ENCODE results near the gene PRSS16.

PRSS16 gene

GRCh38 chr6:27267857-27268434, 20.4 kb downstream of the PRSS16 start:
- no peaks in the 10 kb centered on the region for H3K4me1 ChIP-seq (ENCODE audit: insufficient read depth, low read length, poor library complexity, severe bottlenecking)
- no peaks in the 10 kb centered on the region for H3K27me3 ChIP-seq (ENCODE audit: insufficient read depth, low read length, poor library complexity, severe bottlenecking)
- H4K20me1 ChIP-seq (ENCODE audit: insufficient read depth, low read length, poor library complexity, severe bottlenecking): no peaks in the 10 kb centered on the region
- TF ChIP-seq CTCF (conservative IDR thresholded peaks at IDR 0.05; ENCODE audit: low read length): no peak
- TF ChIP-seq EZH2phosphoT487 (IDR thresholded peaks at IDR 0.05; ENCODE audit: borderline replicate concordance): no peak
- H3K36me3 ChIP-seq (ENCODE audit: insufficient read depth, low read length): no peaks in the 10 kb centered on the region
- H3K4me3 ChIP-seq (ENCODE audit: low read length, poor library complexity, severe bottlenecking): no peak overlapping the region
- H3K4me2 ChIP-seq (ENCODE audit: low read depth, low read length, poor library complexity, severe bottlenecking): no peak overlapping the region
- H2AFZ ChIP-seq (ENCODE audit: low read length): no peak overlapping the region
- no peaks in the 10 kb centered on the region for H3K9me2 ChIP-seq (replicated peaks; ENCODE audit: low read depth, low read length)
- no peaks in the 10 kb centered on the region for H3K79me2 ChIP-seq (ENCODE audit: insufficient read depth, low read length)
- H3F3A ChIP-seq (ENCODE audit: low read depth): no peaks in the 10 kb centered on the region
- no peaks in the 10 kb centered on the region; the same call in 1 of the 2 replicates for H3K9me3 ChIP-seq (ENCODE audit: insufficient read depth, low read depth, low read length)
- no peak overlapping the region for H3K9ac ChIP-seq (ENCODE audit: low read depth, low read length, poor library complexity, severe bottlenecking)

GRCh38 chr6:27268803-27269202, 21.3 kb downstream of the PRSS16 start:
- Histone ChIP-seq H4K20me1 (ENCODE audit: insufficient read depth, low read length, poor library complexity, severe bottlenecking) (no peaks in the 10 kb centered on the region), H3K27me3 (ENCODE audit: insufficient read depth, low read length, poor library complexity, severe bottlenecking) (no peaks in the 10 kb centered on the region), H2AFZ (ENCODE audit: low read length) (no peak overlapping the region), H3K36me3 (ENCODE audit: insufficient read depth, low read length) (no peaks in the 10 kb centered on the region), H3K4me2 (ENCODE audit: low read depth, low read length, poor library complexity, severe bottlenecking) (no peak overlapping the region), H3K4me3 (ENCODE audit: low read length, poor library complexity, severe bottlenecking) (no peak overlapping the region), H3K4me1 (ENCODE audit: insufficient read depth, low read length, poor library complexity, severe bottlenecking) (no peaks in the 10 kb centered on the region), H3K79me2 (ENCODE audit: insufficient read depth, low read length) (no peaks in the 10 kb centered on the region), H3F3A (ENCODE audit: low read depth) (no peaks in the 10 kb centered on the region), H3K9ac (ENCODE audit: low read depth, low read length, poor library complexity, severe bottlenecking) (no peak overlapping the region), H3K9me3 (ENCODE audit: insufficient read depth, low read depth, low read length) (no peaks in the 10 kb centered on the region; the same call in 1 of the 2 replicates), H3K9me2 (replicated peaks; ENCODE audit: low read depth, low read length) (no peaks in the 10 kb centered on the region)
- TF ChIP-seq EZH2phosphoT487 (IDR thresholded peaks at IDR 0.05; ENCODE audit: borderline replicate concordance) (no peak), CTCF (conservative IDR thresholded peaks at IDR 0.05; ENCODE audit: low read length) (no peak)

DNA sequence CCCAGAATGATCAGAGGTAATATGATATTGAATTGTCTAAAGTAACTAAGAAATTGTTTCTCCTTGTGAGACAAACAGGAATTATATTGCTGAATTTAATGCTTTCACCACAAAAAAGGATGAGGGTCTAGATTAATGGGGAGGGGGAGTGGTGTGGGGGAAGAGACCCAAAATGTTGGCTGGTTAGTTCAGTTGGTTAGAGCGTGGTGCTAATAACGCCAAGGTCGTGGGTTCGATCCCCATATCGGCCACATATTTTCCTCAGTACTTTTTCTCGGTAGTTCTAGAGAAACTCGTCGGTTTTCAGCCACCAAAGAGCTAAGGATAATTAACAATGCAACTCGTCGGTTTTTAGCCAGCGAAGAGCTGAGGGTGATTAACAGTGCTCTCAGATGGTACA, 26.3 kb downstream of the PRSS16 start:
- Histone ChIP-seq H3K79me2 (ENCODE audit: insufficient read depth, low read length) (no peaks in the 10 kb centered on the region), H4K20me1 (ENCODE audit: insufficient read depth, low read length, poor library complexity, severe bottlenecking) (no peaks in the 10 kb centered on the region), H3K36me3 (ENCODE audit: insufficient read depth, low read length) (no peaks in the 10 kb centered on the region), H3K4me3 (ENCODE audit: low read length, poor library complexity, severe bottlenecking) (no peak overlapping the region), H3K4me2 (ENCODE audit: low read depth, low read length, poor library complexity, severe bottlenecking) (no peak overlapping the region), H3K9me3 (ENCODE audit: insufficient read depth, low read depth, low read length) (no peaks in the 10 kb centered on the region), H2AFZ (ENCODE audit: low read length) (no peak overlapping the region), H3K27me3 (ENCODE audit: insufficient read depth, low read length, poor library complexity, severe bottlenecking) (no peaks in the 10 kb centered on the region), H3F3A (ENCODE audit: low read depth) (no peaks in the 10 kb centered on the region), H3K9ac (ENCODE audit: low read depth, low read length, poor library complexity, severe bottlenecking) (no peak overlapping the region), H3K9me2 (replicated peaks; ENCODE audit: low read depth, low read length) (no peaks in the 10 kb centered on the region), H3K4me1 (ENCODE audit: insufficient read depth, low read length, poor library complexity, severe bottlenecking) (no peaks in the 10 kb centered on the region)
- no peak for TF ChIP-seq CTCF (conservative IDR thresholded peaks at IDR 0.05; ENCODE audit: low read length)
- TF ChIP-seq EZH2phosphoT487 (IDR thresholded peaks at IDR 0.05; ENCODE audit: borderline replicate concordance): no peak

All from Loucy (cell line).